Smooth muscle cell (in vitro differentiated cells): Measurements from ENCODE around the gene CHRD. TPM values are rescaled to one million over a fixed set of nuclear protein-coding genes. Genes with fewer than 3 reads are reported as not detected.

Source experiments
- DNase-seq: peaks from one replicate; lab custom pipeline; 2025; ENCODE audit not compliant: unreplicated experiment; lab: John Stamatoyannopoulos, UW
- H2AFZ ChIP-seq: fragments of 200-600 bp; sonication (generic); 2 replicates; pipeline ENCODE4 v1.6.0; 2016; ENCODE audit warnings: antibody characterized with exemption, low read depth, mild to moderate bottlenecking
- H3F3A ChIP-seq: fragments of 200-600 bp; sonication (generic); 2 replicates; pipeline ENCODE4 v1.6.0; 2017; ENCODE audit warnings: antibody characterized with exemption, low read depth
- H3K27ac ChIP-seq: fragments of 200-600 bp; sonication (generic); 2 replicates; pipeline ENCODE4 v1.5.1; 2016; ENCODE audit warnings: low read depth, mild to moderate bottlenecking
- H3K27me3 ChIP-seq: fragments of 200-600 bp; sonication (generic); 2 replicates; pipeline ENCODE4 v1.6.1; 2016; ENCODE audit warnings: low read depth, mild to moderate bottlenecking
- H3K36me3 ChIP-seq: fragments of 200-600 bp; sonication (generic); 2 replicates; pipeline ENCODE4 v1.5.1; 2016; ENCODE audit warnings: low read depth
- H3K4me1 ChIP-seq: fragments of 200-600 bp; sonication (generic); 2 replicates; pipeline ENCODE4 v1.5.1; 2016; ENCODE audit warnings: low read depth
- H3K4me2 ChIP-seq: fragments of 200-600 bp; sonication (generic); 2 replicates; pipeline ENCODE4 v1.6.0; 2016; ENCODE audit warnings: mild to moderate bottlenecking
- H3K4me3 ChIP-seq: fragments of 200-600 bp; sonication (generic); 2 replicates; pipeline ENCODE4 v1.5.1; 2016; ENCODE audit warnings: mild to moderate bottlenecking
- H3K79me2 ChIP-seq: fragments of 200-600 bp; sonication (generic); 2 replicates; pipeline ENCODE4 v1.6.0; 2016; ENCODE audit warnings: low read depth, mild to moderate bottlenecking
- H3K9ac ChIP-seq: fragments of 200-600 bp; sonication (generic); 2 replicates; pipeline ENCODE4 v1.6.0; 2016; ENCODE audit warnings: low read depth
- H3K9me3 ChIP-seq: fragments of 200-600 bp; sonication (generic); replicated peaks from 2 replicates; pipeline ENCODE4 v1.5.1; 2016; ENCODE audit warnings: low read depth
- H4K20me1 ChIP-seq: fragments of 200-600 bp; sonication (generic); 2 replicates; pipeline ENCODE4 v1.6.0; 2016; ENCODE audit warnings: low read depth
- WGBS: methylation state at CpG from one replicate; pipeline ENCODE4 v1.1.7; 2016; ENCODE audit warnings: low lambda C conversion rate; 5-methylcytosine and 5-hydroxymethylcytosine counted together
- polyA plus RNA-seq: library from polyadenylated mRNA; unstranded; fragments of >200 nt; fragmentation: Nextera tagmentation; extraction: Ambion mirVana; gene quantifications from 2 replicates; pipeline ENCODE4 v1.2.1, GENCODE V29; 2016
- total RNA-seq: library from RNA; depleted of rRNA; stranded (reverse); fragments of >200 nt; gene quantifications from 2 replicates; pipeline ENCODE4 v1.2.3, GENCODE V29; 2014
- TF ChIP-seq, protein P1 (sequence below): fragments of 200-600 bp; sonication (generic); IDR thresholded peaks from 2 replicates; pipeline ENCODE4 v1.5.1; 2017; ENCODE audit warnings: borderline replicate concordance, mild to moderate bottlenecking, antibody characterized with exemption; ENCODE audit not compliant: insufficient read depth, poor library complexity, severe bottlenecking

CHRD gene
- total and polyA plus RNA-seq, 2 experiments from 2014 or later: 1.5 to 2.5 TPM

DNA sequence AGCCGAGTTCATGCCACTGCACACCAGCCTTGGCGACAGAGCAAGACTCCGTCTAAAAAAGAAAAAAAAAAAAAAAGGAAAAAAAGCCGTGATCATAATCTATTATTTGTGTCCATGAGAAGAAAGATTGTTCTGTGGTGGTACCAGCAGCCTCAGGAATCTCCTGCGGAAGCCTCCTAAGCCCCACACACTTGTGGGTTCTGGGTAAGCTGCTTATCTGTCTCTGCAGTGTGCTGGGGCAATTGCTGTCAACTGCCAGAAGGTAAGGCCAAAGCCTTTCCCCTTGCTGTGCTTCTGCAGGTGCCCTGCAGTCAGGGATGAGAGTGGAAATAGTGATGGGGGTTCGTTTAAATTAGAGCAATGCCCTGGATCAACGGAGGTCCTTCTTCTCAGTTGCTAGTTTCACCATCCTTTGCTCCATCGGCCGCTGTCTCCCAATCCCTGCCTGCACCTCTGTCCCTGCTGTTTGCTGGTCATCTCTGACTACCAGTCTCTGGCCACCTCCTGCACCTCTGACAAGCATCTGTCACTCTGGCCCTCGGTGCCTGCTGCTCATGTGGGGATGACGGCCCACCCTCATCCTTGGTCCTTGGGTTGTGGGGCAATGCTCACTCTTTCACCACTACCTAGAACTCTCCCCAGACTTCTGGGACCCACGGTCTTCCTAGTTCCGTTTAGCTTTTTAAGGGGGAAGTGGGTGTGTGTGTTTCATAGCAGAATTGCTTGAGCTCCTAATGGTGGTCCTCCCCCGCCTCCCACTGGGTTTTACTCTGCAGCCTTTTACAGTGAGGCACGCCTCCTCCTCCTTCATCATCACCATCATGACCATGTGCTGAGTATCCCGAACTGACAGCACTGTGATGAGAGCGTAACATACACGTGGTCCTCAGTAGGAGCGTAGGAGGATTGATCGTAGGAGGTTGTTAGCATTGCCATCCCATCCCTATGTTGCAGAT, 25.5 kb downstream of the CHRD start:
- no peak overlapping the region for H2AFZ ChIP-seq
- 87% methylated on average over 20 of the region's 20 CpGs for WGBS
- H3K9me3 ChIP-seq: no peaks in the 10 kb centered on the region
- H3K27me3 ChIP-seq: peaks cover 8% of the 10 kb centered on the region
- no peaks in the 10 kb centered on the region for H3K36me3 ChIP-seq
- no peak overlapping the region for H3K4me3 ChIP-seq
- H3K79me2 ChIP-seq: no peaks in the 10 kb centered on the region
- no peak overlapping the region for H3K9ac ChIP-seq
- TF ChIP-seq, protein P1, sequence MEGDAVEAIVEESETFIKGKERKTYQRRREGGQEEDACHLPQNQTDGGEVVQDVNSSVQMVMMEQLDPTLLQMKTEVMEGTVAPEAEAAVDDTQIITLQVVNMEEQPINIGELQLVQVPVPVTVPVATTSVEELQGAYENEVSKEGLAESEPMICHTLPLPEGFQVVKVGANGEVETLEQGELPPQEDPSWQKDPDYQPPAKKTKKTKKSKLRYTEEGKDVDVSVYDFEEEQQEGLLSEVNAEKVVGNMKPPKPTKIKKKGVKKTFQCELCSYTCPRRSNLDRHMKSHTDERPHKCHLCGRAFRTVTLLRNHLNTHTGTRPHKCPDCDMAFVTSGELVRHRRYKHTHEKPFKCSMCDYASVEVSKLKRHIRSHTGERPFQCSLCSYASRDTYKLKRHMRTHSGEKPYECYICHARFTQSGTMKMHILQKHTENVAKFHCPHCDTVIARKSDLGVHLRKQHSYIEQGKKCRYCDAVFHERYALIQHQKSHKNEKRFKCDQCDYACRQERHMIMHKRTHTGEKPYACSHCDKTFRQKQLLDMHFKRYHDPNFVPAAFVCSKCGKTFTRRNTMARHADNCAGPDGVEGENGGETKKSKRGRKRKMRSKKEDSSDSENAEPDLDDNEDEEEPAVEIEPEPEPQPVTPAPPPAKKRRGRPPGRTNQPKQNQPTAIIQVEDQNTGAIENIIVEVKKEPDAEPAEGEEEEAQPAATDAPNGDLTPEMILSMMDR: no peak
- H4K20me1 ChIP-seq: no peaks in the 10 kb centered on the region
- no peaks in the 10 kb centered on the region for H3F3A ChIP-seq
- H3K27ac ChIP-seq: no peak overlapping the region
- H3K4me2 ChIP-seq: no peak overlapping the region
- DNase-seq: no peak
- no peaks in the 10 kb centered on the region for H3K4me1 ChIP-seq

DNA sequence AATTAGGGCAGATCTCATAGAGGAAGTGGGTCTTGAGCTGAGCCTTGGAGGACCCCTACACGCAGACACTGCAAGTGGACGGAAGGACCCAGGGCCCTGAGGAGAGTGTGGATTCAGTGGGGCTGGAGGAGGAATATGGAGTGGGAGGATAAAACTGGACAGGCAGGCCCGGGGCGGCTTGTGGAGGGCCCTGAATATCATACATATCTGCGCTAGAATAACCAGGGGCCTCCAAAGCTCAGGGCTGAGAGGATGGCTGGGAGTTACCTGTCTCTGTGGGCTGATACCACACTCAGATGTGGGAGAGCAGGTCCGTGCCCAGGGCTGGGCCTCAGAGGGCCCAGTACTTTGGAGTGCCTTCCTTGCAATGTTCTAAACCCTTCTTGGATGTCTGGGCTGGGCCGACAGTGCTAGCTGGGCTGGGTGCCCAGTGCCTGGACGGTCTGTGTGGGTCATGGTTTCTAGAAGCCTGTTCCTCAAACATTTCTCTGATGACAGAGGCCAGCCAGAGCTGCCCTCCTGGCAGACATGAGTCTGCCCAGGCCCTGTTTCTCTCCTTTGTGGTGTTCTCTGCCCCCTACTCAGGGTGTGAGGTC, 29.6 kb downstream of the CHRD start:
- TF ChIP-seq, protein P1: no peak
- Histone ChIP-seq H3F3A (no peaks in the 10 kb centered on the region), H3K79me2 (no peaks in the 10 kb centered on the region), H3K4me1 (no peaks in the 10 kb centered on the region), H4K20me1 (no peaks in the 10 kb centered on the region), H3K9ac (no peak overlapping the region), H2AFZ (no peak overlapping the region), H3K27me3 (no peaks in the 10 kb centered on the region), H3K4me3 (no peak overlapping the region), H3K36me3 (no peaks in the 10 kb centered on the region), H3K4me2 (no peak overlapping the region), H3K9me3 (no peaks in the 10 kb centered on the region), H3K27ac (no peak overlapping the region)
- DNase-seq: no peak
- 98% methylated on average over 8 of the region's 8 CpGs for WGBS

DNA sequence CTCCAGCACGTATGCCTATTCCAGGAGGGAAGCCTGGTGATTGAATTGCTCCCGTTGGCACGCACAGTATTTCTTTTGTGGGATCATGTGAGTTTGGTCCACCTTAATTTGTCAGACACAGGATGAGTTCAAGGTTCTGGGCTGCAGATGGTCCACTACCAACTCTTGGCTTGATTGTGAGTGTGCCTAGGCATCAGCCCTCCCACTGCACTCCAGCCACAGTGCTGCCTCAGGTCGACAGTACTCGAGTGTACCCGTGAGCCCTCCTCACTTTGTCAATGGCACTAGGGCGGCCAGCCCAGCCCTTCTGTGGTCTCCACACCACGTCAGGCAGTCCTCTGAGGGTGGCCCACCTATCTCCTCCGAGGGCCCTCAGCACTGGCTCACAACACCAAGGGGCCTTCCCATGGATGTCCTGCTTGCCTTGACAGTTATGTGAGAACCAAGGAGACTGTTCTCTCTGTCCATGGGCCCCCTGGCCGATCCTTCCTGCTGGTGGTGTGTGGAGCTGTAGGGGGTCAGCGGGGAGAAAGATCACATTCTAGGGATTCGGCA, 30.2 kb downstream of the CHRD start:
- TF ChIP-seq, protein P1: no peak
- Histone ChIP-seq H3K27me3 (no peaks in the 10 kb centered on the region), H3K79me2 (no peaks in the 10 kb centered on the region), H3K9ac (no peak overlapping the region), H3K27ac (no peak overlapping the region), H3K4me2 (no peak overlapping the region), H3K9me3 (no peaks in the 10 kb centered on the region), H3F3A (no peaks in the 10 kb centered on the region), H4K20me1 (no peaks in the 10 kb centered on the region), H3K4me1 (no peaks in the 10 kb centered on the region), H2AFZ (no peak overlapping the region), H3K36me3 (no peaks in the 10 kb centered on the region), H3K4me3 (no peak overlapping the region)
- DNase-seq: no peak
- WGBS: 82% methylated on average over 12 of the region's 12 CpGs
